ENCODE results near the gene SPACA9. TPM values are rescaled to one million over a fixed set of nuclear protein-coding genes. Genes with fewer than 3 reads are reported as not detected.

Gene SPACA9
- total RNA-seq, 2 donors from 2014 or later = 5.7 to 16.5 TPM

DNA sequence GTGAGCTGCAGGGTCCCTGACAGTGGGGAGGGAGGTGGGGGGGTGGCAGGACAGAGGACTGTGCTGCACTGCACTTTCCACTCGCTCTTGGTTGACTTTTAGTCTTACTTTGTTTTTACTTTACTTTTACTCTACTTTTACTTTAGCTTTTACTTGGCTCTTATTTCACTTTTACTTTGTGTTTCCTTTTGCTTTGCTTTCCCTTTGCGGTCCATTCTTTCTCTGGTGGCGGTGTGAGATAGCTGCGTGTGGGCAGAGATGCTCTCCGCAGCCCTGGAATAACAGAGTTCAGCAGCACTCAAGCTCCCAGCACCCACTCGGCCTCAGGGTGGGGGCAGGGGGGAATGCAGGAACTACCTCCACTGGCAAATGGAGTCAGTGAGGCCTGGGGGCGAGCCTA lies 5.3 kb upstream of the SPACA9 start:
- TF ChIP-seq POLR2AphosphoS5 (IDR thresholded peaks at IDR 0.05) (no peak), POLR2A (IDR thresholded peaks at IDR 0.05) (no peak)
- TF ChIP-seq, protein P1, sequence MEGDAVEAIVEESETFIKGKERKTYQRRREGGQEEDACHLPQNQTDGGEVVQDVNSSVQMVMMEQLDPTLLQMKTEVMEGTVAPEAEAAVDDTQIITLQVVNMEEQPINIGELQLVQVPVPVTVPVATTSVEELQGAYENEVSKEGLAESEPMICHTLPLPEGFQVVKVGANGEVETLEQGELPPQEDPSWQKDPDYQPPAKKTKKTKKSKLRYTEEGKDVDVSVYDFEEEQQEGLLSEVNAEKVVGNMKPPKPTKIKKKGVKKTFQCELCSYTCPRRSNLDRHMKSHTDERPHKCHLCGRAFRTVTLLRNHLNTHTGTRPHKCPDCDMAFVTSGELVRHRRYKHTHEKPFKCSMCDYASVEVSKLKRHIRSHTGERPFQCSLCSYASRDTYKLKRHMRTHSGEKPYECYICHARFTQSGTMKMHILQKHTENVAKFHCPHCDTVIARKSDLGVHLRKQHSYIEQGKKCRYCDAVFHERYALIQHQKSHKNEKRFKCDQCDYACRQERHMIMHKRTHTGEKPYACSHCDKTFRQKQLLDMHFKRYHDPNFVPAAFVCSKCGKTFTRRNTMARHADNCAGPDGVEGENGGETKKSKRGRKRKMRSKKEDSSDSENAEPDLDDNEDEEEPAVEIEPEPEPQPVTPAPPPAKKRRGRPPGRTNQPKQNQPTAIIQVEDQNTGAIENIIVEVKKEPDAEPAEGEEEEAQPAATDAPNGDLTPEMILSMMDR (IDR thresholded peaks at IDR 0.05) = no peak
- Histone ChIP-seq H3K4me1 (replicated peaks) (peaks cover 3% of the 10 kb centered on the region), H3K9me3 (no peaks in the 10 kb centered on the region), H3K27ac (no peak overlapping the region), H3K36me3 (no peaks in the 10 kb centered on the region), H3K27me3 (replicated peaks; ENCODE audit: insufficient read depth) (no peaks in the 10 kb centered on the region), H3K4me3 (no peak overlapping the region)
- 82% methylated on average over 7 of the region's 7 CpGs for WGBS
- DNase-seq (ENCODE audit: low spot score) = no peak
- intact Hi-C loops (cut with DNase I) = loop anchor here (10.0 kb wide), 2 partner anchors 71 to 199 kb away; partner anchors contain the start of genes GTF3C4 and TSC1

DNA sequence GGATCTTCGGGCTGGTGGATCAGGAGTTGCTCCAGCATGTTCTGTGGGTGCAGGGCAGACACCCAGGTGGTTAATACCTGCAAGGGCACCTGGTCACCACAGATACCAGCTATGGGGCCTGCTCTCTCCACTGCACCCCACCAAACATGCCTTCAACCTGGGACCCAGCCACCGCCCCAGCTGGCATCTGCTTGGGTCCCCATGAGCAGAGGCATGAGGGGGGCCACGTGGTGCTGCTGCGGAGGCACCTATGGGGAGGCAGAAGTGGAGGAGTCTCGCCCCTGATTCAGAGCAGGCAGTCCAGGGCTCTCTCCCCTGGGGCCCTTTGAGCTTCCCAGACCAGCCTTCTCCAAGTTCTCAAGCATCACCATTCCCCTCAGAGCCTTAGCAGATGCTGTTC lies 3.5 kb upstream of the SPACA9 start:
- intact Hi-C loops (cut with DNase I) = loop anchor here (10.0 kb wide), 2 partner anchors 70 to 200 kb away; partner anchors contain the start of genes GTF3C4 and TSC1

DNA sequence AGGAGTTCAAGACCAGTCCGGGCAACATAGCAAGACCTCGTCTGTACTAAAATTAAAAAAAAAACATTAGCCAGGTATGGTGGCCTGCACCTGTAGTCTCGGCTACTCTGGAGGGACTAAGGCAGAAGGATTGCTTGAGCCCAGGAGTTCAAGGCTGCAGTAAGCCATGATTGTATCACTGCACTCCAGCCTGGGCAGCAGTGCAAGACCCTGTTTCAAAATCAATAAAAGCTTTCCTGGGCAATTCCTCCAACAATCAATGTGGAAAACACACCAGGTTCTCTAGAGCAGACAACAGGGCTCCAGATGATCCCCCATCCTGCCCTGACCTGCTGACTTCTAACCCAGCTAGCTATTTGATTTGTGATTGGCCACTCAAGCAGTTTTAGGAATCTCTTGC lies 1.8 kb upstream of the SPACA9 start:
- H3K27me3 ChIP-seq (replicated peaks; ENCODE audit: insufficient read depth) = no peaks in the 10 kb centered on the region
- DNase-seq (ENCODE audit: low spot score) = no peak
- TF ChIP-seq POLR2A (IDR thresholded peaks at IDR 0.05) (no peak), POLR2AphosphoS5 (IDR thresholded peaks at IDR 0.05) (no peak)
- TF ChIP-seq, protein P1 (IDR thresholded peaks at IDR 0.05) = no peak
- H3K9me3 ChIP-seq = no peaks in the 10 kb centered on the region
- H3K4me3 ChIP-seq = no peak overlapping the region
- no peaks in the 10 kb centered on the region for H3K36me3 ChIP-seq
- intact Hi-C loops (cut with DNase I) = loop anchor here (10.0 kb wide), 2 partner anchors 68 to 202 kb away; partner anchors contain the start of genes GTF3C4 and TSC1
- H3K27ac ChIP-seq = no peak overlapping the region
- peaks cover under 1% of the 10 kb centered on the region for H3K4me1 ChIP-seq (replicated peaks)
- 84% methylated on average over 3 of the region's 3 CpGs for WGBS

More for the DNA sequence above, 3.5 kb upstream of the SPACA9 start:
- no peaks in the 10 kb centered on the region for H3K27me3 ChIP-seq (replicated peaks; ENCODE audit: insufficient read depth)
- 79% methylated on average over 5 of the region's 5 CpGs for WGBS
- H3K27ac ChIP-seq = no peak overlapping the region
- no peak overlapping the region for H3K4me3 ChIP-seq
- TF ChIP-seq POLR2AphosphoS5 (IDR thresholded peaks at IDR 0.05) = no peak
- H3K9me3 ChIP-seq = no peaks in the 10 kb centered on the region
- peaks cover 3% of the 10 kb centered on the region for H3K4me1 ChIP-seq (replicated peaks)
- H3K36me3 ChIP-seq = no peaks in the 10 kb centered on the region
- DNase-seq (ENCODE audit: low spot score) = no peak

DNA sequence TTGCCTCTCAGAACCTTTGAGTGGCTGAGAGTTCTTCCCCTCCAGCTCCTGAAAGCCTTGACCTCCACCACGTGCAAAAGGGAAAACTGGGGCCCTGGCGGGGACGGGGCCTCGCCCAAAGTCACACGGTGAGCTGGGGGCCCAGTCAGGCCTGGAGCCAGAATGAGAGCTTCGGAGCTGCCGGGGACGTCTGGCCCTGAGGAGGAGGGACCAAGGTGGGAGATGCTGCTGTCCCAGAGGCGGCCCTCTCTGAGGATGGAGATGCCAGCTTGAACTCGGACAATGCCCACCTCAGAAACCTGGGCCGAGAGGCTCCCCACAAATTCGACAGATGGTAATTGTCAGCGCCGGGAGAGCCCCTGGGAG lies 1.3 kb upstream of the SPACA9 start:
- no peaks in the 10 kb centered on the region for H3K4me1 ChIP-seq (replicated peaks)
- intact Hi-C loops (cut with DNase I) = loop anchor here (10.0 kb wide), 2 partner anchors 67 to 203 kb away; partner anchors contain the start of genes GTF3C4 and TSC1

DNA sequence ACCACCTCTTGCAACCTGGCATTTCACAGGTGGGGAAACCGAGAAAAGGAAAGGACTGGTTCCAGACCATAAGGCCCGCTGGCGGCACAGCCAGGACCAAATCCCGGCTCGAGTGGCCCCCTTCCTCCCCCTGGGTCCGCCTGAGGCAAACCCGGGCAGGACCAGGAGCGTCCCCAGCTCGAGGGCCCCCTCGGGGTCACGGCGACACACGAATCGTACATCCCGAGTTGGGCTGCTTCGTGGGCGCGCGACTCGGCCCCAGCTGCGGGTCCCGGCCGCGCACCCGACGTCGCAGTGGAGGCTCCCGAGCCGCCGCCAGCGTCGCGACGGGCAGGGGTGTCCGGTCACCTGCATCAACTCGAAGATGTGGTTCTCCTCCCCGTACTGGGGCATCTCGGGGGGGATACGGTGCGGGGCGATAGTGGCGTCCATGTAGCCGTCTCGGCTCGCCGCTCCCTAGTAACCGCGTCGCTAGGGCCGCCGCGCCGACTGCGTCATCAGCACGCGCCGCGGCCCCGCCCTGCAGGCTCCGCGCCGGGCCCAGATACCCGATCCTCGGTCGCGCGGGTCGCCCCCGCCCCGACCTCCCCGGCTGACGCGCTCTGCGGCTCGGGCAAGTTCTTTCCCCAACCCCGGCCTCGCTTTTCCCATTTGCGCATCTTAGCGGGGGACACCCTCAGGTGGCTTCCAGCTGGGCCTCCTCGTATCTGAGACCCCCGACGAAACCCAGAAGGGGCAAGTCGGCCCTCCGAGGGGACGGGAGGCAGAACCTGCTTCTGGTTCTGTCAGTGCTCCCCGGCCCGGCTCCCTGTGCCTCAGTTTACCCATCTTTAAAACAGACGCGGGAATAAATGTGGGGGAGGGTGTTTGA lies 639 bp upstream of the SPACA9 start, which contains the start of gene AK8:
Gene AK8 (minus strand): TSS at position 461 of the 871 bp plus-strand sequence. CDS start 29 bp downstream, at position 432.
- intact Hi-C loops (cut with DNase I) = loop anchor here (10.0 kb wide), 2 partner anchors 67 to 203 kb away; partner anchors contain the start of genes GTF3C4 and TSC1
- WGBS = 1% methylated on average over 76 of the region's 89 CpGs
- peak; percentile 40 for DNase-seq (ENCODE audit: low spot score)
- peak within 1 kb of the TSS; percentile 78 to 80 for H3K27ac ChIP-seq
- peak within 1 kb of the TSS; percentile 79 to 87 for H3K4me3 ChIP-seq
- TF ChIP-seq, protein P1 (IDR thresholded peaks at IDR 0.05) = peak in 2 of 4 experiments; percentile 3 to 14
- TF ChIP-seq POLR2A (IDR thresholded peaks at IDR 0.05) (no peak), POLR2AphosphoS5 (IDR thresholded peaks at IDR 0.05) (peak; percentile 68)
- no peaks in the 10 kb centered on the region for H3K9me3 ChIP-seq
- no peaks in the 10 kb centered on the region for H3K36me3 ChIP-seq
- no peaks in the 10 kb centered on the region for H3K27me3 ChIP-seq (replicated peaks; ENCODE audit: insufficient read depth)
- no peaks in the 10 kb centered on the region for H3K4me1 ChIP-seq (replicated peaks)

More for the DNA sequence above, 1.3 kb upstream of the SPACA9 start:
- H3K27me3 ChIP-seq (replicated peaks; ENCODE audit: insufficient read depth) = no peaks in the 10 kb centered on the region
- H3K9me3 ChIP-seq = no peaks in the 10 kb centered on the region
- DNase-seq (ENCODE audit: low spot score) = no peak
- H3K4me3 ChIP-seq = peak overlapping the region; percentile 79 to 87
- TF ChIP-seq POLR2AphosphoS5 (IDR thresholded peaks at IDR 0.05) (no peak), POLR2A (IDR thresholded peaks at IDR 0.05) (no peak)
- TF ChIP-seq, protein P1 (IDR thresholded peaks at IDR 0.05) = no peak
- no peak overlapping the region for H3K27ac ChIP-seq
- 41% methylated on average over 13 of the region's 14 CpGs for whole genome bisulfite sequencing
- no peaks in the 10 kb centered on the region for H3K36me3 ChIP-seq

Data from prostate gland (tissue), 2 donors.